ENCODE data around the gene ILKAP. TPM values are rescaled to one million over a fixed set of nuclear protein-coding genes. Genes with fewer than 3 reads are reported as not detected.

The ILKAP gene
- total RNA-seq, 1 donor from 2014 or later = 29.5 TPM

- TF ChIP-seq, protein P1, sequence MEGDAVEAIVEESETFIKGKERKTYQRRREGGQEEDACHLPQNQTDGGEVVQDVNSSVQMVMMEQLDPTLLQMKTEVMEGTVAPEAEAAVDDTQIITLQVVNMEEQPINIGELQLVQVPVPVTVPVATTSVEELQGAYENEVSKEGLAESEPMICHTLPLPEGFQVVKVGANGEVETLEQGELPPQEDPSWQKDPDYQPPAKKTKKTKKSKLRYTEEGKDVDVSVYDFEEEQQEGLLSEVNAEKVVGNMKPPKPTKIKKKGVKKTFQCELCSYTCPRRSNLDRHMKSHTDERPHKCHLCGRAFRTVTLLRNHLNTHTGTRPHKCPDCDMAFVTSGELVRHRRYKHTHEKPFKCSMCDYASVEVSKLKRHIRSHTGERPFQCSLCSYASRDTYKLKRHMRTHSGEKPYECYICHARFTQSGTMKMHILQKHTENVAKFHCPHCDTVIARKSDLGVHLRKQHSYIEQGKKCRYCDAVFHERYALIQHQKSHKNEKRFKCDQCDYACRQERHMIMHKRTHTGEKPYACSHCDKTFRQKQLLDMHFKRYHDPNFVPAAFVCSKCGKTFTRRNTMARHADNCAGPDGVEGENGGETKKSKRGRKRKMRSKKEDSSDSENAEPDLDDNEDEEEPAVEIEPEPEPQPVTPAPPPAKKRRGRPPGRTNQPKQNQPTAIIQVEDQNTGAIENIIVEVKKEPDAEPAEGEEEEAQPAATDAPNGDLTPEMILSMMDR (IDR thresholded peaks at IDR 0.05; ENCODE audit: insufficient read depth, low read length, poor library complexity, severe bottlenecking) = no peak
- Histone ChIP-seq H3K27me3 (ENCODE audit: control insufficient read depth, insufficient read depth, low read length) (no peaks in the 10 kb centered on the region), H3K4me3 (ENCODE audit: low read depth, low read length) (no peak overlapping the region), H3K36me3 (ENCODE audit: control insufficient read depth, insufficient read depth, low read length) (no peaks in the 10 kb centered on the region)
- no peak for DNase-seq (ENCODE audit: low read depth)
Measured at GRCh38 chr2:238136820-238137537, 66.5 kb downstream of the ILKAP start.

DNA sequence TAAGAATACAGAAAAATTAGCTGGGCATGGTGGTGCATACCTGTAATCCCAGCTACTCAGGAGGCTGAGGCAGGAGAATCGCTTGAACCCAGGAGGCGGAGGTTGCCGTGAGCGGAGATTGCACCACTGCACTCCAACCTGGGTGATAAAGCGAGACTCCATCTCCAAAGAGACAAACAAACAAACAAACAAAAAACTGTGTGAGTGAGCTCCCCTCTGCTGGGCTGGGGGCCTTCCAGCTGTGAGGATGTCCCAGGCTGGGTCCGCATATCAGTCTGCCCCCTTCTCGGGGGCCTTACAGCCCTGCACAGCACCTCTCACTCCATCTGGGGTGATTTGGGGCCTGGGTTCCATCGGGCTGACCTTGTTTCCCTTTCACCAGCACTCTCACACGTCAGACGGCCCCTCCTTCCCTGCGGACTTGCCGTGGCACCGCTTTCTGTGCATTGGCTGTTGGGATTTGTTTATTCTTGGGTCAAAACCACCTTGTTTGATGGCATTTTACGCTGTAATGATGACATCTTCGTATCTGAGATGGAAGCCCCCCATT lies 67.8 kb downstream of the ILKAP start:
- H3K4me3 ChIP-seq (ENCODE audit: low read depth, low read length) = no peak overlapping the region
- H3K27me3 ChIP-seq (ENCODE audit: control insufficient read depth, insufficient read depth, low read length) = no peaks in the 10 kb centered on the region
- H3K36me3 ChIP-seq (ENCODE audit: control insufficient read depth, insufficient read depth, low read length) = no peaks in the 10 kb centered on the region
- TF ChIP-seq, protein P1 (IDR thresholded peaks at IDR 0.05; ENCODE audit: insufficient read depth, low read length, poor library complexity, severe bottlenecking) = no peak
- DNase-seq (ENCODE audit: low read depth) = no peak

DNA sequence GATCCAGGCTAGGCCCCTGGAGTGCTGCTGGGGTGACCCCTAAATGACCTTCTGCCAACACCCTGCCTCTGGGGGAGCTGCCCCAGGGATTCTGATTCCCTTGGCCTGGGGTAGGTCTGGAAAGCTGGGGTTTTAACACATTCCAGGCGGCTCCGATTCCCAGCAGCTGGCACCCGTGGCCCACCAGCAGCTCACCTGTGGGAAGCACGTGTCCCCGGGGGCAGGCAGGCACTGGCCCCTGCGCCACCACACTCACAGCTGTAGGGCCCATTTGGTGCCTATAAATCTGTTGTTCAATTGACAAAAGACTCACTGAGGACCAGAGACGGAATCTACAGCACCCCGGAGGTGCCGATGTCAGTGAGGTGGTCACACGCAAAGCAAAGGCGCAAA lies 69.1 kb downstream of the ILKAP start:
- TF ChIP-seq, protein P1 (IDR thresholded peaks at IDR 0.05; ENCODE audit: insufficient read depth, low read length, poor library complexity, severe bottlenecking) = no peak
- DNase-seq (ENCODE audit: low read depth) = no peak
- Histone ChIP-seq H3K4me3 (ENCODE audit: low read depth, low read length) (no peak overlapping the region), H3K36me3 (ENCODE audit: control insufficient read depth, insufficient read depth, low read length) (no peaks in the 10 kb centered on the region), H3K27me3 (ENCODE audit: control insufficient read depth, insufficient read depth, low read length) (no peaks in the 10 kb centered on the region)

DNA sequence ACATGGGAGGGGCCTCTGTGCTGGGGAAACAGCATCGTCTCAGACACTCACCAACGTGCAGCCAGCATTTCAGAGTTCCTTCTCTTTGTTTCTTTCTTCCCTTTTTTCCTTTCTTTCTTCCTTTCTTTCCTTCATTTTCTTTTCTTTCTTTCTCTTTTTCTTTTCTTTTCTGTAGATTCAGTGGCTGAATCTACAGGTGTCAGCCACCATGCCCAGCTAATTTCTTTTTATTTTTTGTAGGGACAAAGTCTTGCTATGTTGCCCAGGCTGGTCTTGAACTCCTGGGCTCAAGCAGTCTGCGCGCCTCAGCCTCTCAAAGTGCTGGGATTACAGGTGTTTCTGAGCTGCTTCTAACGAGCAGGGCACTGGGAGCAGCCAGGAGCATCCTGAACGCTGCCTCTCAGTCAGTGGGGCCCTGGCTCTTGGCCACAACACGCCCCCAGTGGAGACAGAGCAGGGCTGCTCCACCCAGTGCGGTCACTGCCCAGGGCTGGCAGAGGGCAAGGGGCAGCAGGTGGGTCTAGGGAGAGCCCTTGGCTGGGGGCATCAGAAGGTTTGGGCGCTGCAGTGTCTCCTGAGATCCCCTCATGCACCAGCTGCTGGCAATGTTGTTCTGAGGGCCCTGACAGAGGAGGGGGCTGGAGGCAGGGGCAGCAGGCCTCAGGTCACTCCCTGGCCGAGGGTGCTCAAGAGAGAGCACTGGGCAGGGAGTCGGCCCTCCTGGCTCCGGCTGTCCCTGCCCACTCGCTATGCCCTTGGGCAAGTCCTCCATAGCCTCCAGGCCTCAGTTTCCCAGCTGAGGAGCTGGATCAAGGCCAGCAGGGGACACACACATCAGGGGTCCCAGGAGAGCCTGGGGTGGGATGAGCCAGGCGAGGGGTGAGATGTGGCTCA lies 69.7 kb downstream of the ILKAP start:
- Histone ChIP-seq H3K27me3 (ENCODE audit: control insufficient read depth, insufficient read depth, low read length) (no peaks in the 10 kb centered on the region), H3K4me3 (ENCODE audit: low read depth, low read length) (no peak overlapping the region), H3K36me3 (ENCODE audit: control insufficient read depth, insufficient read depth, low read length) (no peaks in the 10 kb centered on the region)
- TF ChIP-seq, protein P1 (IDR thresholded peaks at IDR 0.05; ENCODE audit: insufficient read depth, low read length, poor library complexity, severe bottlenecking) = no peak
- no peak for DNase-seq (ENCODE audit: low read depth)

DNA sequence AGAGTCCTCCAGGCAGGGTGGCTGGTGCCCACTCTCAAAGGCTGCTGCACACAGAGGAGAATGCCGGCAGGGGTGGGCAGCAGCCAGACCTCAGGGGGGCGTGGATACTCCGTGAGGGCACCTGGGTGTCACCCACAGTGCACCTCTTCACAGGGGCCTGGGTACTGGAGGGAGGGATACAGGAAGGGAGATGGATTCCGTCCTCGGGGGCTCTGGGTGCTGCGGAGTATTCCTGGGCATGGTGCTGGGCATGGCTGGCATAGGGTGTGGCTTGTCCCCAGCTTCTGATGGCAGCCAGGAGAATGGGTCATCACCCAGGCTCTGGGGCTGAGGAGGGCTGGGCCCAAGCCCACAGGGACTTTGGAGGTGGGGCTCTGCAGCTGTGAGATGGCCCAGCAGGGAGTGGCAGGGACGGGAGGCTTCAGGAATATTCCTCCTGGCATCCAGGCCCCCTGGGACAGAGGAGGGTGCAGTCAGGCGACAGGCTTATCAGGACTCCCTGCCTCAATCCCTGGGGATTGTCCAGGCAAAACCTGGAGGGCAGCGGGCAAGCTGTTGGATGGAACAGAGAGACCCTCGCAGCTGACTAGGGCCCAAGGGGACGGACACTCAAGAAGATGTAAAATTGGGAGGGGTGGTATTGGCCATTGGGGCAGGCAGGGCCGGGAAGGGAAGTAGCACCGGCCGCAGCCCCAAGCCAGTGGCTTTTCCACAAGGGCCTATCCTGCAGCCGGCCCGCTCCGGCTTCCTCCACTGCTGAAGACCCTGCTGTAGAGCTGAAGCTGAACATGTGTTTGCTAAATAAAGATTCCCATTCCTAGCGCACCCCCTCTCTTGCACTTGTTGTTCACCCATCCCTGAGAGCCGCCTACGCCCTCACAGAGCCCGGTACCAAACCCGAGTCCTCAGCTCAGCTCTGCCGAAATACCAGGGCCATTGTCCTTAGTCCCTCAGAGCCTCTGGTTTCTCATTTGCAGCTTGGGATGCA lies 70.7 kb downstream of the ILKAP start:
- DNase-seq (ENCODE audit: low read depth) = no peak
- H3K36me3 ChIP-seq (ENCODE audit: control insufficient read depth, insufficient read depth, low read length) = no peaks in the 10 kb centered on the region
- no peak overlapping the region for H3K4me3 ChIP-seq (ENCODE audit: low read depth, low read length)
- no peaks in the 10 kb centered on the region for H3K27me3 ChIP-seq (ENCODE audit: control insufficient read depth, insufficient read depth, low read length)
- TF ChIP-seq, protein P1 (IDR thresholded peaks at IDR 0.05; ENCODE audit: insufficient read depth, low read length, poor library complexity, severe bottlenecking) = no peak

Measured in kidney epithelial cell (primary cell).